ENCODE measurements around the gene LUZP2.

Gene LUZP2

DNA sequence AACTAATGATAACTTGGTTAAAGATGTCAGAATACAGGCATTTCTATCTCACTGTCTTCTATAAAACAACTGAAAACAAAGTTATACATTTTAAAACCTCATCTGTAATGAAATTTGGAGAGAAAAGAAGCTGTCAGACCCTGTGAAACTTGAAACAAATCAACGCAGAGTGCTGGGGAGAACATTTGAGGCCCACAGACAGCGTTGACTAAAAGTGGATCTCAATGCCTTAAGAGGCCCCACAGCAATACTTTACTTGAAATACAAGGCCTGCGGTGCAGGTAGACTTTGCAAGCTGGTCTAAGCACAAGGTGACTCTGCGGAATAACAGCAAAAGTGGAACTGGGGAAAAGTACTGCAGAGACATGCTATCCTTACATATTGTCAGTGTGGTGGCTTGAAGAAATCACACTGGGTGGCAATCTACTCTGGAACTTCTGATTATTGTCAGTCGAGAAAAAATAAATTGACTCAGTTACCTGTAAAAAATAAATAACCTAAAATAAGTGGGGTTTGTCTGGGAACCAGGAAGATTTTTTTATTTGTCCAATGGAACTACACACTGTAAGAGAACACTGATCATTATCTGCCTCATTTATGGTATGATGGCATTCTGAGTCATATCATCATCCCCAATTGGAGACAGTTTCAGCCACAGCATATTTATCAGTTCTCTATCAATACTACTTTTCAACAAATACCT, 138.9 kb downstream of the LUZP2 start:
- DNase-seq (ENCODE audit: low read depth in 2 of 2): no peak

DNA sequence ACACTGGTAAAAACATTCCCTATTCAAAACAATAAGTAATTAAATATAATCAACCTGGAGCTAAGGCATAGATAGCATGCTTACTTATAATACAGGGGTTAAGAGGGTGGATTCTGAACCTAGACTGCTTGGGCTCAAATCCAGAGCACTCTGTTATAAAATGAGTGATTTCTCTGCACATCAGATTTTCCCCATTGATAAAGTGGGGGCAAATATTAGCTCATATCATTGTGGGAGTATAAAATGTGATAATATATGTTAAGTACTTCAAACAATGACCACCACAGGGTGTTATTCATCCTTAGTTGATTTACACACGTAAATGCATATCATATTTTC, 139.4 kb downstream of the LUZP2 start:
- DNase-seq (ENCODE audit: low read depth in 2 of 2): no peak

GRCh38 chr11:24637520-24637919, 140.7 kb downstream of the LUZP2 start:
- no peak for DNase-seq (ENCODE audit: low read depth in 2 of 2)

- DNase-seq (ENCODE audit: low read depth in 2 of 2): no peak
Measured at GRCh38 chr11:24642648-24643047, 145.8 kb downstream of the LUZP2 start.

- DNase-seq (ENCODE audit: low read depth in 2 of 2): no peak
Measured at GRCh38 chr11:24645563-24645962, 148.7 kb downstream of the LUZP2 start.

- DNase-seq (ENCODE audit: low read depth in 2 of 2): no peak
Measured at GRCh38 chr11:24651873-24652272, 155.0 kb downstream of the LUZP2 start.

DNA sequence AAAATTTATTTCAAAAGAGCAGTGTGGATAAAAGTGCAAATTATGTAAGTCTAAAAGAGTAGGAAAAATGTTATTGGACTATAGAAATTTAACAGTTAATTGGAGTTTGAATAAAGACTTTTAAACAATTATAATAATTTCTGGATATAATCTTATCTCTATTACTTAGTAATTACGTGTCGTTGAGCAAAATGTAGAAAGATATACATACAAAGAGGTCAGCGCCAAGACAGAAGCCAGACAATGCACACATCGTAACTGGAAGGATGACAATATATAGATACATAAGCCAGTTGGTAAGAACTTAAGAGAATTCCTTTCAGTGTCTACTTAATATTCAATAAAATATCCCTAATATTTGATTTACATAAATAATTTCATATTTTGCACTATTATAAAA, 157.0 kb downstream of the LUZP2 start:
- DNase-seq (ENCODE audit: low read depth in 2 of 2): no peak

GRCh38 chr11:24661331-24661730, 164.5 kb downstream of the LUZP2 start:
- no peak for DNase-seq (ENCODE audit: low read depth in 2 of 2)

DNA sequence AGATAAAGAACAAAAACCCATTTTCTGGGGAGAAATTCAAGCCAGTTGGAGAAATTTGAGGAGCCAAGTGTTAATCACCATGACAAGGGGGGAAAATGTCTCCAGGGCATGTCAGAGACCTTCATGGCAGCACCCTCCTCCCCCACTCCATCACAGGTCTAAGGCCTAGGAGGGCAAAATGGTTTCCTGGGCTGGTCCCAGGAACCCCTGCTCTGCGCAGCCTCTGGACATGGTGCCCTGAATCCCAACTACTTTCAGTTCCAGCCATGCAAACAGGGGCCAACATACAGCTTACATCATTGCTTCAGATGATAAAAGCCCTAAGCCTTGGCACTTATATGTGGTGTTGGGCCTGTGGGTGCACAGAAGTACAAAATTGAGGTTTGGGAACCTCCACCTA, 167.5 kb downstream of the LUZP2 start:
- no peak for DNase-seq (ENCODE audit: low read depth in 2 of 2)

DNA sequence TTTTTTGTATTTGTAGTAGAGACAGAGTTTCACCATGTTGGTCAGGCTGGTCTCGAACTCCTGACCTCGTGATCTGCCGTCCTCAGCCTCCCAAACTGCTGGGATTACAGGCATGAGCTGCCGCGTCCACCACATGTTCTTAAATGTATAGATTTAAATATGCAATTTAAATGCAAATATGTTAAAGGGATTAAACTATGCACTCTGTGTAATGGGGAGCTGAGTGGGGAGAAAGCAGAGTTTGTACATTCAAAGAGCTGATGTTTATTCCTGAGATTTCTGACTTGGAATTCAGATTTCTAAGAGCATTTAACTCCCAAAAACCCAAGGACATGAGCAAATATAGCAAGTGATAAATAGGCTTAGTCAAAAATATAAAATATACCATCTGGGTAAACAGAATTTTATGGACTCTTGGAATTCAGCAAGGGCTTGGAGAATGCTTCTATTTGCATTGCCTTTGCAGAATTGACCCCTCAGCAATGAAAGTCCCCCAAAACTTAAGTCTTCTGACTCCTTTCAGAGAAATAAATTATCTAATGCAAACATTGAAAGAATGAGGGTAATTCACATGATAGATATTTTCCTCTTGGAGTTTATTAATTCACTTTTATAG, 170.6 kb downstream of the LUZP2 start:
- no peak for DNase-seq (ENCODE audit: low read depth in 2 of 2)

DNA sequence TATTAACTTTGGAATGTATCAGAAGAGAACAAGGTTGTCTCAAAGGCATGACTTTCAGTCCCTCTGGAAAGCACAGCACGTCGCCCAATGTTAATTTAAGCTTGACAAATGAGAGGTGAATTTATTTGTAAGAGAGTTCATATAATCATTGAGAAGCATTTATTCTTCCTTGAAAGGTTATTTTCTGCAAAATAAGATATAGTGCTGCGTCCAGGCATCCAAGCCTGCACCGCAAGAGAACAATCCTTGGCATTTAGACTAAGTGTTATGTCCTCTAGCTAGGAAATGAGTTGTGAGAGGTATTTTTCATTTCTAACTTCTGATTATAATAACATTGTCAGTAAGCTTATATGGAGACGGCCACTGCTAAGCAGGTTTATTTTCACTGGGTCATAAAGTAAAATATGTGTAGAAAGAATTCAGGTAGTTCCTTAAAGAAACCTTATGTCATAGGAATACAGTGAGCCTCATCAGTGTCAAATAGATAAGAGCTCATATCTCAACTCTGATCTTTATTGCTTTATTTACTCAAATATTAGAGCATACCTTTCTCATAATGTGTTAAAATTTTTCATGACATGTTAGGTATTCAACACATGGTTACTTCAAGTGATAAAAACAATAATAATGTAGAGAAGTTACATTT, 182.0 kb downstream of the LUZP2 start:
- no peak for DNase-seq (ENCODE audit: low read depth in 2 of 2)

- no peak for DNase-seq (ENCODE audit: low read depth in 2 of 2)
Measured at GRCh38 chr11:24679821-24680351, 183.0 kb downstream of the LUZP2 start.

GRCh38 chr11:24683583-24683982, 186.7 kb downstream of the LUZP2 start:
- DNase-seq (ENCODE audit: low read depth in 2 of 2): no peak

DNA sequence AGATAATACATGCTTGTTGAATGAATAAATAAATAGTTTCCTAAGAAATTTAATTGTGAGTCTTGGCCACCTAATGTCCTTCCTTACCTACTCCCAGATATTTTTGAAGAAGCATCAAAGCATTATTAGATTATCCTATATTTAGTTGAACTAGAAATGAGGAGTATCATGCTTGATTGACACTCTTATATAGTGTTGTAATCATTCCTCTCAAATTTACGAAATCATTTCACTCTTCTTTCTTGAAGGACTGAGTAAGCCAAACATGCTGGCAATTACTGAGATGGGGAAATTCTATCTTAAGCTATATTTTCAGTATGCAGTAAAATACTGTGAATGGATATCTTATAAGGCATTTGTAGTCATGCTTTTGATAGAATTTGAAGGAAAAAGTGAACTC, 189.0 kb downstream of the LUZP2 start:
- no peak for DNase-seq (ENCODE audit: low read depth in 2 of 2)

- DNase-seq (ENCODE audit: low read depth in 2 of 2): no peak
Measured at GRCh38 chr11:24687531-24688147, 190.8 kb downstream of the LUZP2 start.

GRCh38 chr11:24688981-24689380, 192.1 kb downstream of the LUZP2 start:
- DNase-seq (ENCODE audit: low read depth in 2 of 2): no peak

DNA sequence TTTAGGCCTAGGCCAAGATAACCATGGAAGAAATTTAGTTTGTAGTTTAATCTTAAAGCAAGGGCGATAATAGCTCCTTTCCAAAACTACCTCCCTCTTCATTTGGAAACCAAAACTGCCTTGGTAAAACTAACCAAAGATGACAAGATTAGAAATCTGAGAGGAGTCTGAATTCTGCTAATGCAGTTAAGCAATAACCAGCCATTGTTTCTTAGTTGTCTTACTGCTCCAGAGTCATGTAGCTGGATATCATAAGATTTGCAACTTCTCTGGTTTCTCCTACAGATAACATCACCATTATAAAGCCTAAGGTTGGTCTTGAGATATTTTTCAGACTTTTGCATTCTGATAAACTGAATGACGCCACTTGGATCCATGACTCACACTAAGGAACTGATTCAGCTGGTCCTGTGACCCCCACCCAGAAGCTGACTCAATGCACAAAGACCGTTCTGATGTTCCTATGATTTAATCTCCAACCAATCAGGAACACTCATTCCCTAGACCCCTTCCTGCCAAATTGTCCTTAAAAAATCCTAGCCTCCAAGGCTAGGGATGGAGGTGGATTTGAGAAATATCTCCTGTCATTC, 200.8 kb downstream of the LUZP2 start:
- no peak for DNase-seq (ENCODE audit: low read depth in 2 of 2)

- DNase-seq (ENCODE audit: low read depth in 2 of 2): no peak
Measured at GRCh38 chr11:24704716-24705115, 207.9 kb downstream of the LUZP2 start.

GRCh38 chr11:24705474-24705873, 208.6 kb downstream of the LUZP2 start:
- no peak for DNase-seq (ENCODE audit: low read depth in 2 of 2)

- DNase-seq (ENCODE audit: low read depth in 2 of 2): no peak
Measured at GRCh38 chr11:24708616-24709015, 211.8 kb downstream of the LUZP2 start.

- no peak for DNase-seq (ENCODE audit: low read depth in 2 of 2)
Measured at GRCh38 chr11:24709928-24710565, 213.2 kb downstream of the LUZP2 start.

DNA sequence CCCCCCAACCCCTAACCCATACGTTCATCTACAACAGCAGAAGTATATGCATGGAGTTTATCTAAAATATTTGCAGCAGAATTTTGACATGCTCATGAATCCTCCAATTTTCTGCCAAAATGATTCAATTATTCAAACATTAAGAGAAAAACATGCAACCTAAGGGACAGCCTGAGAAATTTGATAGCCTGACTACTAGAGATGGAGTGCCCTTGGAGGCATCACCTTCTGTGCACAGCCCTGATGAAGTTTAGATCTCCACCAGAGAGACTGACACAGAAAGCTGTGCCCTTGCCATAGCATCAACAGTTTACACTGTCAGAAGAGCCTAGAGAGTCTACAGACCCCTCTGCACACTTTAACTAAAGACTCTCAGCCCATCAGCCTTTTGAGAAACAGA, 217.7 kb downstream of the LUZP2 start:
- no peak for DNase-seq (ENCODE audit: low read depth in 2 of 2)
